GM21529 (cell line): ENCODE results near the gene RPLP2.
A peak's percentile ranks its signal among the peaks of the same experiment; 100 is the strongest.

Source experiments
- ATAC-seq: cut with Tn5 transposase; IDR thresholded peaks from one replicate; pipeline ENCODE4 v1.9.1; 2021; ENCODE audit not compliant: unreplicated experiment

The RPLP2 gene

GRCh38 chr11:821512-822371, 12.0 kb downstream of the RPLP2 start:
- ATAC-seq: no peak

DNA sequence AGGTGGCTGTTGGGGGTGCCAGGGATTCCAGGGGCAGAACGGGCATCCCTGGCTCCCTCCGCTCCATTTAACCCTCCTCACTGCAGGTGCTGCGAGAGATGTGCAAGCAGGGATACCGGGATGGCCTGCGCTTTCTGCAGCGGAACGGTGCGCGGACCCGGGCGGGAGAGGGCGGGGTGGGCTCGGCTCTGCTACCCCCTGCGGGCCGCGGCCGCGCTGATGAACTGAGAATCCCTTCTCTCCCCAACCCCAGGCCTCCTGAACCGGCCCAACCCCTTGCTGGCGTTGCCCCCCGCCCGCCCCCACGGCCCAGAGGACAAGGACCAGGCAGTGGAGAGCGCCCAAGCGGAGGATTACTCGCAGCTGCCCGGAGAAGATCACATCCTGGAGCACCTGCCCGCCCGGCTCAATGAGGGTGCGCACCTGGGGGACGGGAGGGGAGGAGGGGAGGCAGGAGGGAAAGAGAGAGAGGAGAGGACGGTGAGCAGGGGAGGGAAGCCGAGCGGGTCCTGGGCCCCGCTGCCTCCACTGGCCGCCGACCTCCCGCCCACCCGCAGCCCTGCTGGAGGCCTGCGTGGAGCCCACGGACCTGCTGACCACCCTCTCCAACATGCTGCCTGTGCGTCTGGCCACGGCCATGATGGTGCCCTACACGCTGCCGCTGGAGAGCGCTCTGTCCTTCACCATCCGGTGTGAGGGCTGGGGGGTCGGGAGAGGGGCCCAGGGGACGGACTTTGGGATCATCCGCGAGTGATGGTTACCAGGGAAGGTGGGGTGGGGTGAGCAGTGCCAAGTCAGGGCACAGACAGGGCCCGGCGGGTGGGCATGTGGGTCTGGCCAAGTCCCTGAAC, 13.9 kb downstream of the RPLP2 start:
- ATAC-seq: no peak

- ATAC-seq: no peak
Measured at GRCh38 chr11:824292-824880, 14.6 kb downstream of the RPLP2 start.

- no peak for ATAC-seq
Measured at GRCh38 chr11:824942-825341, 15.2 kb downstream of the RPLP2 start.

DNA sequence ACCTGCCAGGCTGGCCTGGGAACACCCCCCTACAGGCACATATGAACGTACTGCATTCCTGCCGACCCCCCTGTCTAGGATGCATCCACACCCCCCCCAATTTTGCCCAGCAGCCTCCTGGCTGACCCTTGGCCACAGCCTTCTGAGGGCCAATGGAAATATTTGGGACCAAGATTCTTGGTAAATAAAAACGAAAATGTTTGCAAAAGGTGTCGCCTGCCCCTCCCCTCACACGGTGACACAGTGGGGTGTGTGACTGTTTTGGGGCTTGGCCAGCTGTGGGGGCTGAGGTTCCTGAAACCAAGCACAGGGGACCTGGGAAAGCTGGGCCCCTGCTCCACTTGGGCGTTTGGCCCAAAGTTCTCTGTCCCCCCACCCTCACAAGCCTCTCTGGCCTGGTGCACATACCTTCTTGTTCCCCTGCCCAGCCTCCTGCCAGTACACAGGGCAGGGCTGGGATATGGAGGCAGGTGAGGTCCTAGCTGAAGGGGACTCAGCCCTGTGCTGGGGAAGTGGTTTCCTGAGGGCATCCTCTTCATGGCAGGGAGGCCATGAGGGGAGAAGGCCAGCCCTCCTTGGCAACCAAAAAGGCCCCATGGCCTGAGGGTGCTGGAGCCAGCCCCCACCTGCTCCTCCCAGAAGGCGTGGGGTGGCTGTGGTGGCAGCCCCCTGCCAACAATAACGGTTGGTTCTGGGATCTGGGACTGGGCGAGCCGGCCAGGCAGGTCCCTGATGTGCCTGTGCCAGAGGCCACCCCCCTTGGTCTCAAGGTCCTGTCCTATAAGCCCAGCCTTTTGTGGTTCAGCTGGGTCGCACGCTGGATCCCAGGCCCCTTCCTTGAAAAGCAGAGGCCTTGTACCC, 15.8 kb downstream of the RPLP2 start:
- no peak for ATAC-seq

DNA sequence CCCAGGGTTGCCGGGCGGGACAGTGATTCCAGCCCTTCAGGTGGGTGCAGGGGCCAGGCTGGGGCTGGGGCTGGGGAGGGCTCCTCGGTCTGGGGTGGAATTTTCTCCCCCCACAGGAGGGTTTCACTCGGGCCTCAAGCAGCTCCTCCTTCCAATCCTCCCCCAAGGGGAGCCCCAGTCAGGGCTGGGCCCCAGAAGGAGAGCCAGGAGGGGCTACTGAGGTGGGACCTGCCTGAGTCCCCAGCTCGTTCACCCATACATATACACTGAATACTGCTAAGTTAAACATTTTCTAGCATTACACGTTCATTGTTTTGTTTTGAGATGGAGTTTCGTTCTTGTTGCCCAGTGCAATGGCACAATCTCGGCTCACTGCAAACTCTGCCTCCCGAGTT, 16.5 kb downstream of the RPLP2 start:
- ATAC-seq: no peak

DNA sequence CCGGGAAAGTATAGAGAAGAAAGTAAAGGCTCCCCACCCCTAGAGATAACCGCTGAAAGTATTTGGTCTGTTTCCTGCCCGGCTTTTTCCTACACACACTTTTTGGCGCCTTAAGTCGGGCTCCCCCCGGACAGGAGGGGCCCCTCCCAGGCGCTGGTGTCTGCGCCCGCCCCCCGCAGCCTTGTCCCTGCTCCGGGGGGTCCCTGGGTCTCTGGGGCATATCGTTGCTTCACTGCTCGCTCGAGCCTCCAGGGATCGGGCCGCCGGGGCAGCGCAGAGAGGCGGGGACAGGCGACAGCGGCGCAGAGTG, 17.0 kb downstream of the RPLP2 start:
- no peak for ATAC-seq

DNA sequence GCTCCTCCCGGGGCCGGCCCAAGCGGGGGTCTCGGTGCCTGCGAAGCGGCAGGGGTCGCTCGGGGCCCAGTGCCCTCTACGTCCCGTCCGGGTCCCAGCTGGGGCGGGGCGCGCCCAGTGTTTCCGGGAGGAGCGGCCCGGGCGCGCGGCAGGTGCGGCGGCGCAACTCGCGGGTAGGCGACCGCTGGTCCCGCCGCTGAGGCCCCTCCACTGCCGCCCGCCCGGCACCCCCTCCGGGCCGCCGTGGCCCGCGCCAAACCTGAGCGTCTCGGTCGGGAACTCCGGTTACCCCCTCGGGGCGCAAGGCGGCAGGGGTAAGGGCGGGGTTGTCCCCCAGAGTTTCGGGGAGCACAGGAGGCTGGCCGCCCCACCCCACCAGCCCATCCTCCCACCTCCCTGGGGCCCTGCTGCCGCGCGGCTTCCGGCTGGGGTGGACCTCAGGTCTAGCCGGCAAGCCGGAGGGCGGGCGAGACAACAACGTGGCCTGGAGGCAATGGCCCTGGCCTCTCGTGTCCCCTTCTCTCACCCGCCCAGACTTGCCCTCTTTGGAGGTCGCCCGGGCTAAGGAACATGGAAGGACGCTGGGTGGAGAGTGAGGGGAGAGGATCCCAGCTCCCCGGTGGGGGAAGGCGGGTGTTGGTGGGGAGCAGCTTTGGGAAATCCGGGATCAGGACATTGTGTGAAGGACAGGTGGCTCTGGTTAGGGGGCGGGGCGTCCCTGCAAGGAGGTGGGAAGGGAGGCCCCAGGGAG, 17.6 kb downstream of the RPLP2 start:
- ATAC-seq: no peak

- ATAC-seq: no peak
Measured at GRCh38 chr11:827897-828192, 18.1 kb downstream of the RPLP2 start, which contains the start of gene CRACR2B. Gene CRACR2B, plus strand, starts transcription at chr11:827919. Its CDS starts 689 bp downstream, at chr11:828608.

DNA sequence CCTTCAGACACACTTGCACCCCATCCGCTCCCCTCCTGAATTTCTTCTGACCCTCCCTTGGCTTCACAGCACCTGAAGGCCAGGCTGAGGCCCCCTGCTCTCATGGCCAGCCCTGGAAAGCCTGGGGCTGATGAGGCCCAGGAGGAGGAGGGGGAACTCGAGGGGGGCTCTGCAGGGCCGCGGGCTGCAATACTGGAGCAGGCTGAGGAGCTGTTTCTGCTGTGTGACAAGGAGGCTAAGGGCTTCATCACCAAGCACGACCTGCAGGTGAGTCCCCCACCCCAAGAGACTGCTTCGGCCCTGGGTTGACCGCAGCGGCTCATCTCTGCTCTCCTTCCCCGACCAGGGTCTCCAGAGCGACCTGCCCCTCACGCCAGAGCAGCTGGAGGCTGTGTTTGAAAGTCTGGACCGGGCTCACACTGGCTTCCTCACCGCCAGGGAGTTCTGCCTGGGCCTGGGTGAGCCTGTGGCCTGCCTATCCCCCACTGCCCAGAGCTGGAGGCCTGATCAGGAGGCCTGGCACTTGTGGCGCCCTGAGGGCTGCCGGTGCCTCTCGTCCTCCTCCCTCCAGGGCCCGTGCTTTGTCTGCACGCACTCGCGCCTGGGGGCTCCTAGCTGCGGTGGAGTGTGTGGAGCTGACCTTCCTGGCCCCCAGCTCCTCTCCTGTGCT, 18.9 kb downstream of the RPLP2 start:
- no peak for ATAC-seq

DNA sequence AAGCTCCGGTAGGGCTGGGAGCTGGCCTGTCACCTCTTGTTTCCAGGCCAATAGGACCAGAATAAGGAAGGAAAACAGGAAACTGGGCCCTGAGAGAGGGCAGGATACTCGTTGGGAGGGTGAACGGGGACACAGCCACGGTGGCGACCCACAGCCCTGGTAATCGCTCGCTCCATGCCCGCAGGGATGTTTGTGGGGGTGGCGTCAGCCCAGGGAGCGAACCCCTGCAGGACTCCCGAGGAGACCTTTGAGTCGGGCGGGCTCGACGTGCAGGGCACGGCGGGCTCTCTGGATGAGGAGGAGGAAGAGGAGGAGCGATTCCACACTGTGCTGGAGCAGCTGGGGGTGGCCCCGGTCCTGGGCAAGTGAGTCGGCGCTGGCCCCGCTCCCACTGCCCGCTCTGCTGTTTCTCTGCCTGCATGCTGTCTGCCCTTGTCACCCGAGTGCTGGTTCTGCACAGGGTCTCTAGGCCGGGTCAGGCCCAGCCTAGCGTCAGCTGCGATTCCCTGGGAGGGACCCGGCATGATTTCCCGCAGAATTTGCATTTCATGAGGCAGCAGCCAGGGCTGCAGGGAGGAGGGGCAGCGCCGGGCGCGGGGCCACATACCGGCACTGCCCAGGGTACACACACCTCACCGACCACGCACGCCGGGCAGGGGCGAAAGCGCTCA, 19.5 kb downstream of the RPLP2 start:
- no peak for ATAC-seq

GRCh38 chr11:829847-830294, 20.1 kb downstream of the RPLP2 start:
- peak; percentile 1 for ATAC-seq

- ATAC-seq: peak; percentile 35
Measured at GRCh38 chr11:830295-831117, 20.7 kb downstream of the RPLP2 start.

GRCh38 chr11:831118-831864, 21.5 kb downstream of the RPLP2 start:
- ATAC-seq: no peak

- ATAC-seq: no peak
Measured at GRCh38 chr11:831961-832528, 22.3 kb downstream of the RPLP2 start.

DNA sequence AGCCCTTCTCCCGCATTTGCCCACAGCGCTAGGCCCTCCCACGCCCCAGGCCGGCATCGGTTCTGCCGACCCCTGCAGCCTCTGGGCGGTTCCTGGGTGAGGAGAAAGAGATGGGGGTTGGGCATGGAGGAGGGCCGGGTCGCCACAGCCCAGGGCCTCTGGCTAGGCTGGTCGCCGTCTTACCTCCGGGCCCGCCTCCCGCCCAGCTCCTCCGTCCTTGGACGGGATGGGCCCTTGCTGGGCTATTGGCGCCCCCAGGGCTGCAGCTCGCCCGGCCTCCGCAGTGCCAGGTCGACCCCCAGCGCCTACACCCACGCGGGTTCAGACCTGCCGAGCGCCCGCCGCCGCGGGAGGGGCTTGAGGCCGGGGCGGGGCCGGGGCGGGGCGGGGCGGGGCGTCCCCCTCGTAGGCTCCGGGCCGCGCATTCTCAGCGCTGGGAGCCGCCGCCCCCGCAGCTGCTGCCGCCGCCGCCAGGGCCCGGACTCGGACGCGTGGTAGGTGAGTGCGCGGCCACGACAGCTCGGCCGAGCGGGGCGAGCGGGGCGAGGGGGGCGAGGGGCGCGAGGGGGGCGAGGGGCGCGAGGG, 22.9 kb downstream of the RPLP2 start, which contains the start of gene CD151:
TSS of gene CD151 (plus strand) at position 424 of the 585 bp plus-strand sequence. CDS start 3,118 bp downstream, outside the sequence.
- ATAC-seq: peak; percentile 37
